ELR (cell line): ENCODE measurements around the gene LRRC25.
"Not testable (repeated sequence)": the region's sequence is repeated elsewhere in the genome, so short reads cannot be mapped to it uniquely, and the experiment has no call there.

Source experiments
- DNase-seq: peaks from one replicate; pipeline ENCODE4 v3.0.0-alpha.2; 2015; ENCODE audit warnings: low read depth

The LRRC25 gene

DNA sequence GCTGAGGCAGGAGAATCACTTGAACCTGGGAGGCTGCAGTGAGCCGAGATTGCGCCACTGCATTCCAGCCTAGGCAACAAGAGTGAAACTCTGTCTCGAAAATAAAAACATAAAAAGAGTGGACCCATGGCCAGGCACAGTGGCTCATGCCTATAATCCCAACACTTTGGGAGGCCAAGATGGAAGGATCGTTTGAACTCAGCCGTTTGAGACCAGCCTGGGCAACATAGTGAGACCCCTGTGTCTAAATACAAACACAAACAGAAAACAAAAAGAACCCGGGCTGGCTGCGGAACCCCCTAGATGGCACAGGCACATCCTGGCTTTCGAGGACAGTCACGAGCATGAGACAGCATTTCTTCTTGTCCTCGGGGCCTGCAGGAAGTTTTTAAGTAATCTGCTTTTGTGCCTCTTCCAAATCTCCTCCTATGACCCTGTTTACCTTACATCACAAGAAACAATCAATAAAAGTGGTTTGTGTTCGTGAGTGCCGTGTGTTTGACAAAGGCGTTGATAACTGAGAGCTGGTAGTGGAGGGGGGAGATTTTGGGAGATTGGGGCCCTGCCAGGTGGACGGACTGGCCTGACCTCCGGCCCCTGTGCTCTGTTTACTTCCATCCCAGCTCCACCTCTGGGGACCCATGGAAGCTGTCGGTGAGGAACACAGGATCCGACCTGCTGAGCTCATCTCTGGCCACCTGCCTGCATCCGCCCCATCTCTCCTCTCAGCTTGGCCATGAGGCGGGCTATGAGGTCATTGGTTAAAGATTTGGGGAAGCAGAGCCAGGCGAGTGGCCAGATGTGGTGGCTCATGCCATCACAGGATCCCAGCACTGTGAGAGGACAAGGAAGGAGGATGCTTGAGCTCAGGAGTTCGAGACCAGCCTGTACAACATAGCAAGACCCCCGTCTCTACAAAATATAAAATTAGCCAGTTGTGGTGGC, 17.3 kb downstream of the LRRC25 start:
- peak; percentile 68 for DNase-seq

DNA sequence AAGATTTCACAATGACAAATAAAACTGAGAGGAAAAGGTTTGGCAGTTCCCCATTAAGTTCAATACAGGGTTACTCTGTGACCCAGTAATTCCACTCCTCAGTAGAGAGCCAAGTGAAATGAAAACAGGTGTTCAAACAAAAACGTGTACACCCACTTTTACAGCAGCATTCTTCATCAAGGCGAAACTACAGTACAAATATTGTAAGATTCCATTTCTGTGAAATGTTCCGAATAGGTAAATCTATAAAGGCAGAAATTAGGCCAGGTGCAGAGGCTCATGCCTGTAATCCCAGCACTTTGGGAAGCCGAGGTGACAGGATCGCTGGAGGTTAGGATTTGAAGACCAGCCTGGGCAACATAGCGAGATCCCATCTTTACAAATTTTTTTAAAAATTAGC, 20.4 kb downstream of the LRRC25 start:
- DNase-seq: no peak

DNA sequence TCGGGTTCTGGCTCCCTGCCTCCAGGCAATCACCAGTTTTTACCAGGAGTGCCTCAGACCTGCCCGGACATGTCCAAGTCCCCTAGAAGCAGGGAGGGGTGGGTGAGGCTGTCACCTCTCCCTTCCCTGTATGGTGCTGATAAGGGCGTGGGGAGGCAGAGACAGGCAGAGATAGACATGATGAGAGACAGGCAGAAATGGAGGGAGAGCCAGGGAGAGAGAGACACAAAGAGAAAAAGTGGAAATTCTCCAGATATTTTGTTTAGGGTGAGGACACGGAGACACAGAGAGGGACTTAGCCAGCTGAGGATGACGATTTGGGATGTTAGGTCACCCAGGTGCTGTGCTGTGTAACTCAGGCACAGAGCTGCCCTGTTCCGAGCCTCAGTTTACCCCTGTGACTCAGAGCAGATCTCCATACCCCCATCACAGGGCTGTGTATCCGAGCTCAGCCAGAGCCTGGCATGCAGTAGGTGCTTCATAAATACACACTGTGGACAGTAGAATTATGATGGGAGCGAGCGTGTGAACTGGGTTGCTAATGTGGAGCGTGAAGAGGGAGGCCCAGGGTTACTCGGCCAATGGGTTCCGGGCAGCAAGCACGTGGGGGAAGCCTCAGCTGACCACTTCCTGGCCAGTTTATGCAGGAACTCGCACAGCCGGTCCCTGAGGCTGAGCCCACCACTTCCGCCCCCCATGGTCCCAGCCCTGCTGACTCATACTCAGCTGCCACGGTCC, 23.4 kb downstream of the LRRC25 start:
- peak; percentile 99 for DNase-seq

DNA sequence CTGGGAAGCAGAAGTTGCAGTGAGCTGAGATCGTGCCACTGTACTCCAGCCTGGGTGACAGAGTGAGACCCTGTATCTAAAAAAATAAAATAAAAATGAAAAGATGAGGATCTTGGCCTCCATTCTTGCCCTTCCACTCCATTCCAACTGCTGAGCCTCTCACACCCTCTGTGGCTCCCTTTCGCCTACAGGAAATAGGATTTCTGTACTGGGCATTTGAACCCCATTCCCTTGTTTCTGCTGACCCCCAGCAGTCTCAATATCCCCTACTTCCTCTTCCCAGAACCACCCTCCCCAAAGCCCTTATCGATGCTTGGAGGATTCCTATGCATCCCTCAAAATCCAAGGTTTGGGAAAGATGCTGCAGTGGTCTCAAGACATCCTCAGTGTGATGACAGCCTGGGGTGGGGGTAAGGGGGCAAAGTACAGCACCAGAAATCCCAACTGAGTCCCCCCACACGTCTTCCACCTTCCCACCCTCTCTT, 24.0 kb downstream of the LRRC25 start:
- no peak for DNase-seq

DNA sequence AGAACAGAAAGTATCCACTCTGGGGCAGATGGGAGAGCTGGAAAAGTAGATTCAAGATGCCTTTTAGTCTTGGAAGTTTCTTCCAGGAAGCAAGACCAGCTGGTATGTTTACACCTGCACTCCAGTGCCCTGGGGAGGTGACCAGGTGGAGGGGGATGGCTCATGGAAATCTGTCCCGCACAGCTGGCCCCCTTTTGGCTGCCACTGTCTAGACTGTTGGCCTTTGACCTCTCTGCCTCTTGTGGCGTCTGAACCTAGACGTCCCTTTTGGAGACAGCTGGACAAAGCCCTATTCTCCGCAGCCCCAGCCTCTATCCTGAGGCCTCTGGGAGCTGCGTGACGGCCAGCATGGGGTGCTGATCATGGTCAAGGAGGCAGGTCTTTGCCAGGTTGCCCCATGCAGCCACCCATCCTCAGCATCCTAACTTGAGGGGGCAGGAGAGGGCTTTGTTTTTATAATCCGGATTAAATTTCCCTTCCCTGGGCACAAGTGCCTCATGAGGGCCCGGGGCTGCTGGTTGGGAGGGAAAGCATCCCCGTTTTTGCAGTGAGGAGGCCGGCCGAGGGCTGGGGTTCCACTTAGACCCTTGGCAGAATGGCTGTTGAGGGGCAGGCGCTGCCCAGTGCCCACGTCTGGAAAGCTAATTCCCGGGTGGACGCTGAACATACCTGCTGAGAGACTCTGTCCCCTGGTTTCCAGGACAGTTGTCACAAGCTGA, 28.8 kb downstream of the LRRC25 start:
- DNase-seq: no peak

DNA sequence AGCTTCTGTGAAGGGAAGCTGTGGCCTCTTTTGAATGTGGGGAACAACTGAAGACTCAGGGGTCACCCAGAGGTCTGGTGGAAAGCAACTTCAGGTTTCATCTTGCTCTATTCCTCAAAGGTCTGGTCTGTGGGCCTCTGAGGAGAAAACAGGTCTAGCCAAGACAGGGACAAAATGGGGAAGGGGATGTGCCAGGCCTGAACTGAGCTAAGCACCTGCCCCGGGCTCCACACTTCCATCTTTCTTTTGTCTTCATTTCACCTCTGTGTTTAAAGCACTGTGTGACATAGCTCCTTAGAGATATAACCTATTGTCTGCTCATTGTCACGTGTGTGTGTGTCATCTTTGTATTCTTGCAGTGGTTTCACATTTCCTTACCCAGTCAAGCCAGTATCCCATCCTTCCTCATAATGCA, 31.4 kb downstream of the LRRC25 start:
- peak; percentile 61 for DNase-seq

DNA sequence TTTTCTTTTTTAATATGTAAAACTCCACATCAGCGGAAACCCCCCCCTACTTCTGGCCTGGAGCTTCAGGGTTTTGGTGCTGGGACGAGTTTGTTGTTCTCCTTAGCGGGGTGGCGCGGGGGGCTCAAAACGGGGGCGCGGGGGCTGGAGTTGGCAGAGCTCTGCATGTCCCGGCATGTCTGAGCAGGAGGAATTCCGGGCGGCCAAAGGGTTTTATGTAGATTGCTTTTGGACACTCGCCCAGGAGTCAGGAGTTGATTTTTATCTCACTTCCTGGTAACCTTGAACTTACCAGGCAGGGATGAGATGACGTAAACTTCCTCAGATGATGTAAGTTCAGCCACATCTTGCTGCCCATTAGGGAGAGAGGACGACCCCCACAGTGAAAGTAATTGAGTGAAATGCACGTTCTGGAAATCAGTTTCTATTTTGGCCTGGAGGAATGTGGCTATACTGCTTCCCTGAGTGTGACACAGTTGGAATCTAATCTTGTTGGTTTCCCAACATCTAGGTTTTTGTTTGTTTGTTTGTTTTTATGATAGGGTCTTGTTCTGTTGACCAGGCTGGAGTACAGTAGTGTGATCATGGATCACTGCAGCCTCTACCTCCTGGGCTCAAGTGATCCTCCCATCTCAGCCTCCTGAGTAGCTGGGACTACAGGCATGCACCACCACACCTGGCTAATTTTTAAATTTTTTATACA, 32.4 kb downstream of the LRRC25 start:
- DNase-seq: peak; percentile 99

DNA sequence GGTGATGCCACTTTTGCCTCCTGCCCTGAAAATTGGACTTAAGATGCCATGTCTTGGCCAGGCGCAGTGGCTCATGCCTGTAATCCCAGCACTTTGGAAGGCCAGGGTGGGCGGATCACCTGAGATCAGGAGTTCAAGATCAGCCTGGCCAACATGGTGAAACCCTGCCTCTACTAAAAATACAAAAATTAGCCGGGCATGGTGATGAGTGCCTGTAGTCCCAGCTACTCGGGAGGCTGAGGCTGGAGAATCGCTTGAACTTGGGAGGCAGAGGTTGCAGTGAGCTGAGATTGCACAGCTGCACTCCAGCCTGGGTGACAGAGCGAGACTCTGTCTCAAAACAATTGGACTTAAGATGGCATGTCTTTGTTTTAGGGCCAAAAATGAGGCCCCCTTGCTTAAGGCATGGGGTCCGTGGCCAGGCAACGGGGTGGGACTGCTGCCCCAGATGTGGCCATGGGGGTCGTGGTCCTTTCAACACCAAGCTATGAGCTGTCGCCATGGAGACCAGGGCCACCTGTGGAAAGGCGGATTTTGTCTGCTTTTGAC, 33.1 kb downstream of the LRRC25 start:
- not testable (repeated sequence) for DNase-seq

DNA sequence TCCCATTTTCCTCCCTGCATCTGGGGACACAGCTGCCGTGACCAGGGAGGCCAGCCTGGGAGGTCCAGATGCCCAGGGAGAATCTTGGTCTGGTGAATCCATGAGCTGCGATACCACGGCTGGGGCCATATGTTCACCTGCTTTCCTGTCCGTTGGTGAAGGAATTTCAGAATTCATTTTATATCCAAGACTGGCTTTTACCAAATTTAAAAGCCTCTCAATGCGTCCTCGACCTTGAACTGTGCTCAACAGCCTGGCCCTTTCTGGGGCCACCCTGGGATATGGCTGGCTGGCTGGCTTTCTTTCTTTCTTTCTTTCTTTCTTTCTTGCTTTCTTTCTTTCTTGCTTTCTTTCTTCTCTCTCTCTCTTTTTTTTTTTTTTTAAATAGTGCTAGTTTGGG, 33.6 kb downstream of the LRRC25 start:
- DNase-seq: no peak

DNA sequence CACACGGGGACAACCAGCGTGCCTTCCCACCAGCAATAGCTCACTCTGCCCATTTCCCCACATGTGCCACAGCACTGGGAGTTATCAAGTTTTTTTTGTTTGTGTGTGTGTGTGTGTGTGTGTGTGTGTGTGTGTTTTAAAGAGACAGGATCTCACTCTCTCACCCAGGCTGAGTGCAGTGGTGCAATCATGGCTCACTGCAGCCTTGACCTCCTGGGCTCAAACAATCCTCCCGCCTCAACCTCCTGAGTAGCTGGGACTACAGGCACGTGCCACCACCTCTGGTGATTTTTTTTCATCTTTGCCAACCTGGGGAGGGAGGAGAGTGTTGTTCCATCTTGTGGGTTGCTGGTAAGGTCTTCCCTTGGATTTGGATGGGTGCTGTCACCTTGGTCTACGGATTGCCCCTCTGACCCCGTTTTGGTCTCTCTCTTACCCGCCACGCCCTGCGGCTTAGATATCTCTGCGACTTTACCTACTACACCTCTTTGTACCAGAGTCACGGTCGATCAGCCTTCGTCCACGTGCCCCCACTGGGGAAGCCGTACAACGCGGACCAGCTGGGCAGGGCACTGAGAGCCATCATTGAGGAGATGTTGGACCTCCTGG, 34.4 kb downstream of the LRRC25 start:
- DNase-seq: no peak

DNA sequence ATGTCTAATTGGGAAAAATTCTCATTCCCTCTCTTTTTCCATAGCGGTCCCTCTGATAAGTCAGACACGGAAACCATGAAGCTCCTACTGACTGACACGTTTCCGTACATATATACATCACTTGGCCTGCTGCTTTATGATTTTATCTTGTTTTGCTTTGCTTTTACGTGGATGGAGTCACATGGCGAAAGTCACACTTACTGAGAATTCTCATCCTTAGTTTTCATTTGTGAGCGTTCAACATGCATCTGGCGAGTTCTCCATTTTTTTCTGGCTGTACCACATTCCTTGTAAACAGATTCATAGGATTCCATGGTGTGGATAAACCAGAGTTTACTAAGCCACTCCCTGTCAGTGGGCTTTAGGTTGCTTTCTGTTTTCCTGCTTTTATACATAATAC, 35.8 kb downstream of the LRRC25 start:
- DNase-seq: no peak

DNA sequence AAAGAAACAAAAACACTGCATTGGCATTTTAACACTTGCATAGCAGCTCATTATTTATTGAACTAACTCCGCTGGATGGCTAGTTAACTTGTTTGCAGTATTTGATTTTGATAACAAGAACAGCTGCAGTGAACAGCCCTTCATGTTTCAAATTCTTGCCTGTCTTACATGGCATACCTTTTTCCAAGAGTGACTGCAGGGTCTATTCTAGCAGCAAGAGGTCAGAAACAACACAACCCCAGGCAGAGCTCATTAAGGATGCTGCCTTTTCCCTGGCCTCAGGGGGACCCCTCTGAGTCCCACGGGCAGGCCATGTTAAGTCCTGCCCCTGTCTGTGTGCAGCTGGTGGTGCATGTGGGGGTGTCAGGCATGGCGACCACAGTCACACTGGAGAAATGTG, 40.4 kb downstream of the LRRC25 start:
- no peak for DNase-seq

DNA sequence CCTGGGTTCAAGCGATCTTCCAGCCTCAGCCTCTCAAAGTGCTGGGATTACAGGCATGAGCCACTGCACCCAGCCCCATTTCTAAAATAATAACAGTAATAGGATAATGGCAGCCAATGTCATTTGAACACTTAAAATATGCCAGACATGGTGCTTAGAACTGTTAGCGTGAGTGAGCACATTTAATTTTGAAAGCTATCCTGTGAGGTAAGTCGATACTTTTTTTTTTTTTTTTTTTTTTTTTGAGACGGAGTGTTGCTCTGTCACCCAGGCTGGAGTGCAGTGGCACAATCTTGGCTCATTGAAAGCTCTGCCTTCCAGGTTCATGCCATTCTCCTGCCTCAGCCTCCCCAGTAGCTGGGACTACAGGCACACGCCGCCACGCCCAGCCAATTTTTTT, 42.7 kb downstream of the LRRC25 start:
- not testable (repeated sequence) for DNase-seq

DNA sequence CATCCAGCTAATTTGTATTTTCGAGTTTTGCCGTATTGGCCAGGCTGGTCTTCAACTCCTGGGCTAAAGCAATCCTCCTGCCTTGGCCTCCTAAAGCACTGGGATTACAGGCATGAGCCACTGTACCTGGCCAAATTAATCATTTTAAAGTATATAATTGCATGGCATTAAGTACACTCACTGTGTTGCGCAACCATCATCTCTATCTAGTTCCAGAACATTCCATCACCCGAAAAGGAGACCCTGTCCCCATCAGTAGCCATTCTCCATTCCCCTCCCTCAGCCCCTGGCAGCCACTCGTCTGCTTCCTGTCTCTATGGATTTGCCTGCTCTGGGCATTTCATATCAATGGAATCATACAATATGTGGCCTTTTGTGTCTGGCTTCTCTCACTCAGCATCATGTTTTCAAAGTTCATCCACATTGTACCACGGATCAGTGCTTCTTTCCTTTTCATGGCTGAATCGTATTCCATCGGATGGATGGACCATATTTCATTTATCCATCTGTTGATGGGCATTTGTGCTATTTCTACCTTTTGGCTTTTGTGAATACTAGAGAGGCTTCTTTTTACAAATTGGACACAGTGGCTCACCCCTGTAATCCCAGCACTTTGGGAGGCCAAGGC, 43.9 kb downstream of the LRRC25 start:
- DNase-seq: no peak

DNA sequence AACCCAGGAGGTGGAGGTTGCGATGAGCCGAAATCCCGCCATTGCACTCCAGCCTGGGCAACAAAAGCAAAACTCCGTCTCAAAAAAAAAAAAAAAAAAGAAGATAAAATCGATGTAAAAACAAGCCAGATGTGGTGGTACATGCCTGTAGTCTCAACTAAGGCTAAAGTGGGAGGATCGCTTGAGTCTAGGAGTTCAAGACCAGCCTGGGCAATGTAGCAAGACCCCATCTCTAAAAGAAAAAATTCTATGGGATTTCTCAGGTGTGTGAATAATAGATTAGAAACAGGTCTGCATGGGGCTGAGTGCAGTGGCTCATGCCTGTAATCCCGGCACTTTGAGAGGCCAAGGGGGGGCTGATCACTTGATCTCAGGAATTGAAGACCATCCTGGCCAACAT, 45.9 kb downstream of the LRRC25 start:
- no peak for DNase-seq

DNA sequence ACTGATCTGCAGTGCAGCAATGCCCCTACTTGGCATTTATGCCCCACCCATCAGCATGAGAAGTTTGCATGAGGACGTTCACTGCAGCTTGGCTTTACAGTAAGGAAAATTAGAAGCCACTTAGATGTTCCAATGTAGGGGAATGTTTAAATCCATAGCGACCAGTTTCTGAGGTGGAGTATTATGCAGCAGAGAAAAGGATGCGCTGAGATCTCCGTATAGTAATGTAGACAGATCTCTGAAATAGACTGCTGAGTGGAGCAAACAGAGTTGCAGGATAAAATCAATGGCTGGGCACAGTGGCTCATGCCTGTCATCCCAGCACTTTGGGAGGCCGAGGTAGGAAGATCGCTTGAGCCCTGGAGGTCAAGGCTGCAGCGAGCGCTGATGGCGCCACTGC, 46.9 kb downstream of the LRRC25 start:
- no peak for DNase-seq

DNA sequence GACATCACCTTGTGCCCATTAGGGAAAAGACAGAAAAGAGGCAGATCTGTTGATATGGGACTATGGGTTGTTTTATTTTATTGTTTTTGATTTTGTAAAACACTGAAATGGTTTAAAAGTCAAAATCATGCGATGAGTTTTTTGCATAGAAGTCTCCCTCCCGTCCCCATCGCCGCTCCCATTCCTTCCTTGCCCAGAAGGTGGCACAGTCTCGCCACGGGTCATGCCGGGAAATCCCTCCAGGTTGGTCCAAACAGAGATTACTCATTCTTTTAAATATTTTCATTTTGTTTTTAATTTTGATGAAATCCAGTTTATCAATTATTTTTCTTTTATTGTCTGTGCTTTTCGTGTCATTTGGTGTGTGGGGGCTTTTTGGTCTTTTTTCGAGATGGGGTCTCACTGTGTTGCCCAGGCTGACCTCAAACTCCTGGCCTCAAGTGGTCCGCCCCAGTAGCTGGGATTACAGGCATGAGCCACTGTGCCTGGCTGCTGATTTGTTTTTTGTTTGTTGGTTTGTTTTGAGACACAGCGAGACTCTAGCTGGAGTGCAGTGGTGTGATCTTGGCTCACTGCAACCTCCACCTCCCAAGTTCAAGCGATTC, 47.8 kb downstream of the LRRC25 start:
- peak; percentile 73 for DNase-seq

DNA sequence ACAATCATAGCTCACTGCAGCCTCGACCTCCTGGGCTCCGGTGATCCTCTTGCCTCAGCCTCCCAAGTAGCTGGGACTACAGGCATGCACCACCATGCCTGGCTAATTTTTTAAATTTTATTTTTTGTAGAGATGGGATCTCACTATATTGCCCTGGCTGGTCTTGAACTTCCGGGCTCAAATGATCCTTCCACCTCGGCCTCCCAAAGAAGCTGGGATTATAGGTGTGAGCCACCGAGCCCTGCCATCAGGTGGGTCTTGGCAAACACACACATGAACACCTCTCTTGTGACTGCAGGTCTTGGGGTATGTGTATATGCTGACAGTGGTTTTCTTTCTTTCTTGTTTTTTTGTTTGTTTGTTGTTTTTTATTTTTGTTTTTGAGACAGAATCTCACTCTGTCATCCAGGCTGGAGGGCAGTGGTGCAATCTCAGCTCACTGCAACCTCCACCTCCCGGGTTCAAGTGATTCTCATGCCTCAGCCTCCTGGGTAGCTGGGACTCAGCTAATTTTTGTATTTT, 48.5 kb downstream of the LRRC25 start:
- DNase-seq: not testable (repeated sequence)

DNA sequence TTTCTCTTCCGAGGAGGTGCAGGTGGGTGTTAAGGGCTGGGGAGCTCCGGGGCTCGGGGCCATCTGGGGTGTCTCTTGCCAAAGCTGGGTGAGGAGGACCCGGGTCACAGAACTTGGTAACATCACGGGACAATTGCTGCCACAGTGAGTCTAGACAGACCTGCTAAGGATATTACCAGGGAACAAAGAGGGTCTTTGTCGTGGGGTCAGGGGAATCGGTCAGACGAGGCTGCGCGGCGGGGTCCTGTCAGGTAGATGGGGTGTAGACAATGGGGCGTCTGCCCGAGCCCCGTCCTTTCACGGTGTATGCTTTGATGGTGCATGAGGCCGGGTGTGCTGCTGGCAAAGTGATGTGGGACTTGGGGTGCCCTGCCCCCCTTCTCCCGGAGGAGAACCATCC, 49.3 kb downstream of the LRRC25 start:
- no peak for DNase-seq

DNA sequence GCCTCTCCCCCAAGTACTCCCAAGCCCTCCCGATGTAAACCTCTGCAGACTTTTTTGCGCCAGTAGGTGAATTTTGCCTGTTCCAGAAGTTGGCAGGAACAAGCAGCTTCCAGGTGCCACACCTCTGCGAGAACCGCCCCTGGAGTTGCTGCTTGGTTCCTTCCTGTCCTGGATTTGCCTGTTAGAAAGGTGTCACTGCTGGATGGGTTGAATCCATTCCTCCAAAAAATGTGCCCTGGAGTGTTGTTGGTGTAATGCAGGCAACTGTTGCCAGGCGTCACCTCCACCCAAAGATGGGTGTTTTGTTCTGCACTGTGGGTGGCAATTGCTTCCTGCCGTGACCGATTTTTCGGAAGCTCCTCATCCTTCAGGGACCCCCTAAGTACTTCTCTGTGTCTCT, 51.3 kb downstream of the LRRC25 start:
- no peak for DNase-seq
